ENCODE results near the gene EDAR.

Gene EDAR

GRCh38 chr2:108907822-108908712, 81.0 kb downstream of the EDAR start:
- H3K4me3 ChIP-seq (ENCODE audit: low read depth, low read length), result no peak overlapping the region
- TF ChIP-seq CTCF (IDR thresholded peaks at IDR 0.05; ENCODE audit: low read depth, low read length), result no peak

- no peak for TF ChIP-seq CTCF (IDR thresholded peaks at IDR 0.05; ENCODE audit: low read depth, low read length)
- H3K4me3 ChIP-seq (ENCODE audit: low read depth, low read length), result no peak overlapping the region
Measured at GRCh38 chr2:108906403-108907077, 82.5 kb downstream of the EDAR start.

GRCh38 chr2:108905906-108906305, 83.1 kb downstream of the EDAR start:
- no peak for TF ChIP-seq CTCF (IDR thresholded peaks at IDR 0.05; ENCODE audit: low read depth, low read length)
- no peak overlapping the region for H3K4me3 ChIP-seq (ENCODE audit: low read depth, low read length)

GRCh38 chr2:108905176-108905575, 83.8 kb downstream of the EDAR start:
- no peak overlapping the region for H3K4me3 ChIP-seq (ENCODE audit: low read depth, low read length)
- no peak for TF ChIP-seq CTCF (IDR thresholded peaks at IDR 0.05; ENCODE audit: low read depth, low read length)

- H3K4me3 ChIP-seq (ENCODE audit: low read depth, low read length), result no peak overlapping the region
- no peak for TF ChIP-seq CTCF (IDR thresholded peaks at IDR 0.05; ENCODE audit: low read depth, low read length)
Measured at GRCh38 chr2:108904680-108905079, 84.3 kb downstream of the EDAR start.

GRCh38 chr2:108898315-108899082, 90.5 kb downstream of the EDAR start:
- H3K4me3 ChIP-seq (ENCODE audit: low read depth, low read length), result no peak overlapping the region
- no peak for TF ChIP-seq CTCF (IDR thresholded peaks at IDR 0.05; ENCODE audit: low read depth, low read length)
